IPS DF 4.7 (cell line): ENCODE results near the gene DRD3.

Experiments
- DNase-seq: peaks from one replicate; pipeline ENCODE4 v3.0.0-alpha.2; 2013; ENCODE audit warnings: low spot score; ENCODE audit errors: extremely low read depth

DRD3 gene

DNA sequence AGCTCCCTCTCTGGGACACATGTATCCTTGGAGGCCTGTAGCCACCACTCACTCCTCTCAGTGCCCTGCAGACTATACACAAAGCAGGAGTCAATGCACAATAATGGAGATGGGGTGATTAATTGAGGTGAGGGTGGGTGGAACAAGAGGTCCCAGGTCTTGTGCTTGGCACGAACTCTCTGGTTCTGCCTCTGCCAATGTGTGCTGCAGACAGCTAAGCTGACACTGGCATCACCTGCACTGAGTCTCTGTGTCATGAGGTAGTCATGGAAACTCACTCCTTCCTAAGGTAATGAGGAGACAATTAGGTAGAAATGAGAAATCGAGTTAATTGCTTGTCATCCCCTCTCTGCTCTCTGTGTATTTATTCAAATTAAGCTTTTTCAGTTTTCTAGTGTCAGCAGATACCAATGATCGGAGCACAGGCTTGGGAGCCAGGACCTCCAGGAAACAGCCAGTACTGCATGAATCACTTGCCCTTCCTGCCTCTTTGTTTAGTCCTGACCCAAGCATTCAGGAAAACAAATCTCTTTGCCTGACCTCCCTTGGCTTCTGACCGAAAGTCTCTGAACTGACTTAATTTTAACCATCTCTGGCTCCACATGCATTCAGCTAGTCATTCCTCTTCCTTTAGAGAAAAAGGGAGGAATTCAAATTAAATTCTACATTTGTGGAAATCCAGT is 56.7 kb downstream of the DRD3 start:
- no peak for DNase-seq

DNA sequence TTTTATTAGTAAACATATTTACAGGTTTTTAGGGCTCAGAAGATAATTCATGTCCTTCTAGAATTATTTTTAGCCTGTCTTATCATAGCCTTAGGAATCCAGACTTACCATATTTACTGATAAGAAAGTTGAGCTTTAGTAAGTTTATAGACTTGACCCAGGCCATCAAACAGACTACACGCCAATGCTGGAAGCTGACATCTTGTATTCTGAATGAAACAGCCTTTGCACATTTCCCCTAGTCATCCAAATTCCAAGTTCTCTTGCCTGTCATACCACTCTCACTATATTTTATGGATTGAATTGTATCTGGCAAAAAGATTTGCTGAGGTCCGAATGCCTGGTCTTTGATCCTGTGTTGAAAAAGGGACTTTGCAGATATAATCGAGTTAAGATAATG is 58.6 kb downstream of the DRD3 start:
- no peak for DNase-seq

DNA sequence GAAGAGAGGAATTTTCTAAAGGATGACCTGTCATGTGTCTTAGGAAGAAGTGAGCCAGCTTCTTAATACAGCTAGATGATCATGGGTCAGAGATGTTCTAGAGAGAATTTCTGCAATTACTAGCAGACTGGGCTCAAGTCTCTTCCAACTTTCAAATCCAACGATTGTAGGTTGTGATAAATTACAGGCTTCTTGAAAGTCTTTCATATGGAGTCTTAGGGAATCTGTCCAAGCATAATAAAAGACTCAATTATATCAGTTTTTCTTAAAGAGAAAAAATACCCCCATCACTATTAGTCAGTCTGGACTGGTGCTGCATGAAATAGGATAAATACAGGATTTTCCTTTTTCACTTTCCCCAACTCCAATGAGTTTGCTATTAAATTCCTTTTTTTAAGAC is 59.1 kb downstream of the DRD3 start:
- no peak for DNase-seq

GRCh38 chr3:114115143-114115542 is 63.7 kb downstream of the DRD3 start:
- DNase-seq = no peak

DNA sequence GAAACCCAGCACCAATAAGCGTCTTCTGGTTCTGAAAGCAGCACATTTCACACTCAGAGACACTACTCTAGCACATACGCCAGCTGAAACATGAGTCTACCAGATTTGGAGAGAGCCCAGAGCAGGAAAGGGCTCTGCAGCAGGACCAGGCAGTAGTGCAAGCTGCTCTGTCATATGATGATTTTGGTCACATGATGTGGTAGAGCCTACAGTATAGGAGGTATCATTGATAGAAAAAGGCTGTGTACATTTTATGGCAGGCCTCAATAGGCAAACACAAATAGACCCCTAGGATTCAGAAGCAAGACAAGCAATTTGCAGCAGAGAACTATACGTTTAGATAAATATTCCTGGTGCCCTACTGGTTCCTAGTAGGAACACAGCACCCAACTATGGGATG is 64.1 kb downstream of the DRD3 start:
- no peak for DNase-seq

GRCh38 chr3:114112696-114113095 is 66.2 kb downstream of the DRD3 start:
- DNase-seq = no peak

- no peak for DNase-seq
Observed at GRCh38 chr3:114111060-114111770, 67.6 kb downstream of the DRD3 start.

DNA sequence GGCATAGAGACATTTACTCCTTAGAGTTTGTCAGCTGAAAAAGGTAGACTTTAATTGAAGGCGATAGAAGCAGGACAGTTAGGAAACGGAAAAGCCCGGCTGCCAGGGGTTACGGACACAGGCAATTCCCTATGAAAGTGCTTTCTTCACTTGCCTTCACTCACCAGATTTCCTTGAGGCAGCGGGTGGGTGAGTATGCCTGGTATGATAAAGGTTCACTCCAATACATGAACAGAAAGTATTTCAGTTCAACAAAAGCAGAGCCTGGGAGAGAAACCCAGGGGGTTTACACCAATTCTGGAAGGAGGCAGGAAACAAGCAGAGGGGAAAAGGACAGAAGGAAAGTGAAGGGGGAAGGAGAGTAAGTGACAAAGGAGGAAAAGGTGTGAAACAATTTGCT is 68.4 kb downstream of the DRD3 start:
- DNase-seq = no peak

- no peak for DNase-seq
Observed at GRCh38 chr3:114108137-114108536, 70.7 kb downstream of the DRD3 start.

DNA sequence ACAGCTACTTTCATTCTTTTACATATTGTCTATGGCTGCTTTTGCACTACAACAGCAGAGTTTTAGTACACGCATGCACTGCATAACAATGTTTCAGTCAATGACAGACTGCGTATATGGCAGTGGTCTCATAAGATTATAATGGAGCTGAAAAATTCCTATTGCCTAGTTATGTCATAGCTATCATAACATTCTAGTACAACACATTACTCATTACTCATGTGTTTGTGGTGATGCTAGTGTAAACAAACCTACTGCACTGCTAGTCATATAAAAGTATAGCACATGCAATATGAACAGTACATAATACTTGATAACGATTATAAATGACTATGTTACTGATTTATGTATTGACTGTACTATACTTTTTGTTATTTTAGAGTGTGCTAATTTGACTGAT is 74.4 kb downstream of the DRD3 start:
- DNase-seq = no peak

DNA sequence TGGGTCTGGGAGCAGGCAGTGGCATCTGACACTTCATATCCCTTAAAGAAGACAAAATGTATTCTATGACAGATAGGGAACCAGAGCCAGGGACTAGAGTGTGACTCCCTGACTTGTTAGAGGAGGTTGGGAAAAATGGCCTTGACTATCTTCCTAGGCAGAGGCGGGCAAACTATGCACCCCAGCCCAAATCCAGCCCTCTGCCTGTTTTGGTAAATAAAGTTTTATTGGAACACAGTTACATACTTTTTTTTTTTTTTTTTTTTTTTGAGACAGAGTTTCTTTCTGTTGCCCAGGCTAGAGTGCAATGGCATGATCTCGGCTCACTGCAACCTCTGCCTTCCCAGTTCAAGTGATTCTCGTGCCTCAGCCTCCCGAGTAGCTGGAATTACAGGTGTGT is 75.0 kb downstream of the DRD3 start:
- no peak for DNase-seq

GRCh38 chr3:114103181-114103580 is 75.7 kb downstream of the DRD3 start:
- DNase-seq = no peak

DNA sequence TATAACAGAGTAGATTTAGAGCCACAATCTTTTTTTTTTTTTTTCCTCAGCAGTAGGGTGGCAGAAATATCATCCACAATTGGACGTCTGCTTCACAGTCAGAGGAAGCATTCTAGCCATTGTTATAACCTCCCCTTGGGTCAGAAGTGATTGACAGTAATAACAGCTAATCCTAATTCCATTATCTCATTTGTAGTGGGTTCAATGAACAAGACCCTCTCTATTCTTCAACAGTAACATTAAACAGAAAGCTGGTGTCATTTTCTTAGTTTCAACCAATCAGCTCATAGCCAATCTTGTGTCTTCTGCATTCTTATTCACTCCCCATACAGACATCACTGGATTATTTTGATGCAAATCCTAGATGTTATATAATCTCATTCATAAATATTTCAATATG is 77.8 kb downstream of the DRD3 start:
- no peak for DNase-seq

GRCh38 chr3:114095796-114096195 is 83.1 kb downstream of the DRD3 start:
- no peak for DNase-seq

GRCh38 chr3:114093596-114093995 is 85.3 kb downstream of the DRD3 start:
- no peak for DNase-seq

DNA sequence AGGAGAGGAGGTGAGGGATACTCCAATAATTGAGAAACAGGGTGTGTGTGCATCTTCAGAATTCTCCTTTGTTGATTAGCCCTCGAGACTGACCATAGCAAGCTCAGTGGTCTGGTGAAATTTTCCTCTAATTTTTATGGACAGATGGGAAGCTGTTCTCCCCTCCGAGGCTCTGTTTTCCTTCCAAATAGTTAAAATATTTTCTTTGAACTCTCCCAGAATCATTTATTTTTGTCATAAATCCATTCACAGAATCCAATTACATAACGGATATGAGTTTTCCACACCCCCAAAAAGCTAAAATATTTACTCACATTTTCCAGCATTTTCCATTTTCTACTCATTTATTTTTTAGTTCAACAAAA is 85.9 kb downstream of the DRD3 start:
- no peak for DNase-seq

DNA sequence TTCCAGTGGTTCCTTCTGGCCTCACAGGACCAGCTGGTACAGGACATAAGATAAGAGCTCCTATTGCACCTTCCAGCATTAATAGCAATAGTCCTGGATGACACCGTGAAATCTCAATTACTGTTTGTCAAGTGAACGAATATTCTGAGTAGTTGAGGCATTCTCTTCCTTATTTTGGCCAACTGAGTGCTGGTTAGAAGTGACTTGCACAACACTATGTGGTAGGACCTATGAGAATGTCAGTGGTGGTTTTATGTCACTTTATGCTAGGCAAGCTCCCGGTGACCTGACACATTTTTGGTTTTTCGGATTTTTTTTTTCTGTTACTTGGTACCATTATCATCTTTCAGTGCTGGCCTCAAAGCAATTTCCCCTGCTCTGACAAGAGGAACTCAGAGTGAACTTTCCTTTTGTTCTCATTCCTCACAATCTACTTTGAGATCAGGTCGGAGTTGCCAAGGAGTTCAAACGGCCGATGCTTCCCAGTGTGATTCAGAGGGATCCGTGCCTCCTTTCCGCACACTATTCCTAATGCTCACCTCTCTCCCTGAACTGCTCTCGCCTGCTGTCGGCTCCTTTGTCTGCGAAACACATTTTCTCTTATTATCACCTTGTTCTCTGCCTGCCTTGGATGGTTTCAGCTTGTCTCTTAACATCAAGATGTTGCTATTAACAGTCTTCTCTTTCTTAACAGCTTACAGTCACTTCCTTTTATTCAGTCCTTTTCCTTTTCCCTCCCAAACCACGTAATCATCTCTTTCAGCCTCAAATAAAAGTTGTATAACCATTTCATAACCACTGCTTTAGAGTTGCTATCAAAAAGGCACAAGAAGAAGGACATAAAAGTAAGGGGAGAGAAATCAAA is 86.5 kb downstream of the DRD3 start:
- no peak for DNase-seq

GRCh38 chr3:114089675-114090074 is 89.2 kb downstream of the DRD3 start:
- DNase-seq = no peak

DNA sequence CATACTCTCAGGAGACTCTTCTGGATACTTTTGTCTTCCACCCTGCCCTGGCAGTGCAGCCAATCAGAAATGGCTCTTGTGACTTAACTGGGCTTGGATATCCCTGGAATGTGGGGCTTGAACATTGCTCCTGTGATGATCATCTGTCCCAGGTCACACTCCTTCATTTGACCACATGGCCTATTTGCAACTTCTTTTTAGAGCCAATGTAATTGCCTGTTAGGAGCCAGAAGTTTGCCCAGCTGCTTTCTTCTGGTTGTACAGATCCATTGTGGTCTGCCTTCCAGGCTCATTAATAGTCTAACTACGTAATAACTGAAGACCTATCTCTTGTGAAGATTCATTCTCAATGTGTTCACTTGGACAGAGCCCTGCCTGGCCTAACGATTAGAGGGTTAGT is 92.5 kb downstream of the DRD3 start:
- DNase-seq = no peak

- DNase-seq = no peak
Observed at GRCh38 chr3:114083112-114083511, 95.7 kb downstream of the DRD3 start.

DNA sequence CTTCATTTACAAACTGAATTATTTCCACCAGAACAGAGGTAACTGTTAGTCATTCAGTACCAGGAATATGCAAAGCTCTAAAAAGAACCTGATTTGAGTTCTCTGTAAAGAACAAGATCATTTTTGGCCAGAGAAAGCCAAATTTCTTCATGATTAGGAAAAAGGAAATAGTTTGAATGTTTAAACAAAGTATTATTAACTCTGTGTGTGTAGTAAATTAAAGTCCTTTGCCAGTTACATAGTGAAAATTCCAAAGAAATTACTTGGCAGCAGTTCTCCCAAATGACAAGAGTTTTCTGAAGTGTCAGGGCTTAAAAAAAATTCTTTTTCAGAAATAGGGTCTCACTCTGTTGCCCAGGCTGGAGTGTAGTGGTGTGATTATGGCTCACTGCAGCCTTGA is 97.8 kb downstream of the DRD3 start:
- DNase-seq = no peak

DNA sequence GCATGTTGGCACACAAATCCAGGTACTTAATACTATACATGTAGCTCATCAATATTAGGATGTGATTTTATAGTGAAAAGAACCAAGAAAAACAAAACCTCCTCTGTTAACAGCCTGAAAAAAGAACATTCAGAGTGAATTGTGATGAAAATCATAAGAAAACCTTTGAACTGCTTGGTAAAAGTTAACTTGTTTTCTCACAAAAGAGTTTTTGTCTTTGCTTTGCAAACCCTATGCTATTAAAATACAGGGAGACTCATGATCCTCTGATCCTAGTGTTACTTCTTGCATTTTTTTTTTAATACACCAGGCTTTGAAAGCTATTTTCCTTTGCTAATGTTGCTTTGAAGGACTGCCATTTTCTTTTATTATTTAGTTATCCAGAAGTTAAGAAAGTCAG is 98.7 kb downstream of the DRD3 start:
- no peak for DNase-seq
